Measurements from ENCODE around the gene TMCC1.

The TMCC1 gene

DNA sequence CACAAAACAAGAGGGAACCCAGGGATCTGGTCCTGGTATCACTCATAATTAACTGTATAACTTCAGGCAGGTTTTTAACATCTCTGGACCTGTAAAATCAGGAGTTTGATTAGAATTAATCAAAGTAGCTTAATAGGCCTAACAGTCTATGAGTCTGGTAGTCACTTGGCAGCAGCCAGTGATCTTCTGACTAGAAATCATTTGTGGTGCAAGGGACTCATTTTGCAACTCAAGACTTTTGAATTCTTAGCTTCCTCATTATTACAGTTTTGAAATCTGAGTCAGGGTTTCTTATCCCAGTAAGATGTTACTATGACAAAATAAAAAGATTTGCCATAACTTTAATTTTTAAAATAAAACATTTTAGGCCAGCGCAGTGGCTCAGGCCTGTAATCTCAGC lies 70.8 kb downstream of the TMCC1 start (continued):
- TF ChIP-seq ESRRG (CRISPR knock-in tag; IDR thresholded peaks at IDR 0.05) (no peak), SNAI2 (CRISPR knock-in tag; IDR thresholded peaks at IDR 0.05) (no peak), TCF4 (CRISPR knock-in tag; IDR thresholded peaks at IDR 0.05; ENCODE audit: borderline replicate concordance) (no peak), PPARA (CRISPR knock-in tag; IDR thresholded peaks at IDR 0.05; ENCODE audit: borderline replicate concordance) (no peak), OSR1 (CRISPR knock-in tag; IDR thresholded peaks at IDR 0.05) (no peak), ZC3H10 (CRISPR knock-in tag; IDR thresholded peaks at IDR 0.05) (no peak), CSDC2 (CRISPR knock-in tag; IDR thresholded peaks at IDR 0.05) (no peak), RARB (CRISPR knock-in tag; IDR thresholded peaks at IDR 0.05) (no peak)

DNA sequence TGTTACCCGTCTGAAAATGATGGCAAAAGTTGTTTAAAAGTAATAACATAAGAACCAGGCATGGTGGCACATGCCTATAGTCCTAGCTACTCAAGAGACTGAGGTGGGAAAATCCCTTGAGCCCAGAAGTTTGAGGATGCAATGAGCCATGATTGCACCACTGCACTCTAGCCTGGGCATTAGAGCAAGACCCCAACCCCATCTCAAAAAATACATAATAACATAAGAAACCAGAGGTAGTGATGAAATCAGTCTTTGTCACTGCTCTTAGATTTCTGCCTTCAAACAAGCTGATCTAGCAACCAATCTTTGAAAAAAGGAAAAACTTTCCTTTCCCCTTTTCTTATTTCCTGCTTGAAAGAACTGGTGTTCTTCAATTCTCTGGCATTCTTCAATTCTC lies 71.3 kb downstream of the TMCC1 start:
- ATAC-seq: no peak
- TF ChIP-seq SNAI2 (CRISPR knock-in tag; IDR thresholded peaks at IDR 0.05): no peak
- TF ChIP-seq, protein P1, sequence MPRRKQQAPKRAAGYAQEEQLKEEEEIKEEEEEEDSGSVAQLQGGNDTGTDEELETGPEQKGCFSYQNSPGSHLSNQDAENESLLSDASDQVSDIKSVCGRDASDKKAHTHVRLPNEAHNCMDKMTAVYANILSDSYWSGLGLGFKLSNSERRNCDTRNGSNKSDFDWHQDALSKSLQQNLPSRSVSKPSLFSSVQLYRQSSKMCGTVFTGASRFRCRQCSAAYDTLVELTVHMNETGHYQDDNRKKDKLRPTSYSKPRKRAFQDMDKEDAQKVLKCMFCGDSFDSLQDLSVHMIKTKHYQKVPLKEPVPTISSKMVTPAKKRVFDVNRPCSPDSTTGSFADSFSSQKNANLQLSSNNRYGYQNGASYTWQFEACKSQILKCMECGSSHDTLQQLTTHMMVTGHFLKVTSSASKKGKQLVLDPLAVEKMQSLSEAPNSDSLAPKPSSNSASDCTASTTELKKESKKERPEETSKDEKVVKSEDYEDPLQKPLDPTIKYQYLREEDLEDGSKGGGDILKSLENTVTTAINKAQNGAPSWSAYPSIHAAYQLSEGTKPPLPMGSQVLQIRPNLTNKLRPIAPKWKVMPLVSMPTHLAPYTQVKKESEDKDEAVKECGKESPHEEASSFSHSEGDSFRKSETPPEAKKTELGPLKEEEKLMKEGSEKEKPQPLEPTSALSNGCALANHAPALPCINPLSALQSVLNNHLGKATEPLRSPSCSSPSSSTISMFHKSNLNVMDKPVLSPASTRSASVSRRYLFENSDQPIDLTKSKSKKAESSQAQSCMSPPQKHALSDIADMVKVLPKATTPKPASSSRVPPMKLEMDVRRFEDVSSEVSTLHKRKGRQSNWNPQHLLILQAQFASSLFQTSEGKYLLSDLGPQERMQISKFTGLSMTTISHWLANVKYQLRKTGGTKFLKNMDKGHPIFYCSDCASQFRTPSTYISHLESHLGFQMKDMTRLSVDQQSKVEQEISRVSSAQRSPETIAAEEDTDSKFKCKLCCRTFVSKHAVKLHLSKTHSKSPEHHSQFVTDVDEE (CRISPR knock-in tag; IDR thresholded peaks at IDR 0.05): no peak

DNA sequence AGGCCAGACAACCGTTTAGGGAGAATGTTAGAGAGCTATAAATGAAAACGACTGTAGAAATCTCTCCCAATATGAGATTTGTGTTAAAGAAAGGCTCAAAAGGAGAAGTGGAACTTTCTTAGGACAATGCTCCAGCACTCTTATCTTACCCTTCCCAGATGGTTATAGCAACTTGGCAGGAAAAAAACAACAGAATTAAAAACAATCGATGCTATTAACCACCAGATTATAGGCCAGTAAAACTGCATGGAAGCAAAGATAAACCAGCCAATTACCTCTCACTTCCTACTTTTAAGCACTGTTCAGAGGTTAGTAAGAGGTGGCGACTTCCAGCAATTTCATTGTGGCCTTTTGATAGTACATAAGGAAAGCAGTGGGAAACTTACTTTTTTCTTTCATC lies 72.9 kb downstream of the TMCC1 start:
- TF ChIP-seq, protein P2, sequence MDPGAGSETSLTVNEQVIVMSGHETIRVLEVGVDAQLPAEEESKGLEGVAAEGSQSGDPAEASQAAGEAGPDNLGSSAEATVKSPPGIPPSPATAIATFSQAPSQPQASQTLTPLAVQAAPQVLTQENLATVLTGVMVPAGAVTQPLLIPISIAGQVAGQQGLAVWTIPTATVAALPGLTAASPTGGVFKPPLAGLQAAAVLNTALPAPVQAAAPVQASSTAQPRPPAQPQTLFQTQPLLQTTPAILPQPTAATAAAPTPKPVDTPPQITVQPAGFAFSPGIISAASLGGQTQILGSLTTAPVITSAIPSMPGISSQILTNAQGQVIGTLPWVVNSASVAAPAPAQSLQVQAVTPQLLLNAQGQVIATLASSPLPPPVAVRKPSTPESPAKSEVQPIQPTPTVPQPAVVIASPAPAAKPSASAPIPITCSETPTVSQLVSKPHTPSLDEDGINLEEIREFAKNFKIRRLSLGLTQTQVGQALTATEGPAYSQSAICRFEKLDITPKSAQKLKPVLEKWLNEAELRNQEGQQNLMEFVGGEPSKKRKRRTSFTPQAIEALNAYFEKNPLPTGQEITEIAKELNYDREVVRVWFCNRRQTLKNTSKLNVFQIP (CRISPR knock-in tag; IDR thresholded peaks at IDR 0.05; ENCODE audit: borderline replicate concordance, low read depth): no peak
- TF ChIP-seq ZNF70 (CRISPR knock-in tag; IDR thresholded peaks at IDR 0.05): no peak
- no peak for TF ChIP-seq ARNTL (CRISPR knock-in tag; IDR thresholded peaks at IDR 0.05; ENCODE audit: borderline replicate concordance, low read depth)
- TF ChIP-seq GLIS3 (CRISPR knock-in tag; IDR thresholded peaks at IDR 0.05): no peak
- TF ChIP-seq ESRRG (CRISPR knock-in tag; IDR thresholded peaks at IDR 0.05): no peak
- TF ChIP-seq ZFP30 (CRISPR knock-in tag; IDR thresholded peaks at IDR 0.05): no peak
- ATAC-seq: no peak

DNA sequence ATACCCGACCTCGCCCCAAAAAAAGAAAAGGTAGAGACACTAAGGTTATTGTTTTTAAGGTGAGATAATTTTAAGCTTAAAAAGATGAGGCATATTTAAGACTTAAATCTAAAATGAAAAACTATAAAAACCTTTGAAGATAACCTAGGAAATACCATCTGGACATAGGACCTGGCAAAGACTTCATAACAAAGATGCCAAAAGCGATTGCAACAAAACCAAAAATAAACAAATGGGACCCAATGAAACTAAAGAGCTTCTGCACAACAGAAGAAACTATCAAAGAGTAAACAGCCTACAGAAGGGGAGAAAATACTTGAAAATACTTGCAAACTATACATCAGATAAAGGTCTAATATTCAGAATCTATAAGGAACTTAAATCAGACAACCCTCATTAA lies 80.9 kb downstream of the TMCC1 start:
- TF ChIP-seq, protein P3, sequence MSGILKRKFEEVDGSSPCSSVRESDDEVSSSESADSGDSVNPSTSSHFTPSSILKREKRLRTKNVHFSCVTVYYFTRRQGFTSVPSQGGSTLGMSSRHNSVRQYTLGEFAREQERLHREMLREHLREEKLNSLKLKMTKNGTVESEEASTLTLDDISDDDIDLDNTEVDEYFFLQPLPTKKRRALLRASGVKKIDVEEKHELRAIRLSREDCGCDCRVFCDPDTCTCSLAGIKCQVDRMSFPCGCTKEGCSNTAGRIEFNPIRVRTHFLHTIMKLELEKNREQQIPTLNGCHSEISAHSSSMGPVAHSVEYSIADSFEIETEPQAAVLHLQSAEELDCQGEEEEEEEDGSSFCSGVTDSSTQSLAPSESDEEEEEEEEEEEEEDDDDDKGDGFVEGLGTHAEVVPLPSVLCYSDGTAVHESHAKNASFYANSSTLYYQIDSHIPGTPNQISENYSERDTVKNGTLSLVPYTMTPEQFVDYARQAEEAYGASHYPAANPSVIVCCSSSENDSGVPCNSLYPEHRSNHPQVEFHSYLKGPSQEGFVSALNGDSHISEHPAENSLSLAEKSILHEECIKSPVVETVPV (CRISPR knock-in tag; IDR thresholded peaks at IDR 0.05): no peak
- no peak for TF ChIP-seq ZFP30 (CRISPR knock-in tag; IDR thresholded peaks at IDR 0.05)
- TF ChIP-seq, protein P4, sequence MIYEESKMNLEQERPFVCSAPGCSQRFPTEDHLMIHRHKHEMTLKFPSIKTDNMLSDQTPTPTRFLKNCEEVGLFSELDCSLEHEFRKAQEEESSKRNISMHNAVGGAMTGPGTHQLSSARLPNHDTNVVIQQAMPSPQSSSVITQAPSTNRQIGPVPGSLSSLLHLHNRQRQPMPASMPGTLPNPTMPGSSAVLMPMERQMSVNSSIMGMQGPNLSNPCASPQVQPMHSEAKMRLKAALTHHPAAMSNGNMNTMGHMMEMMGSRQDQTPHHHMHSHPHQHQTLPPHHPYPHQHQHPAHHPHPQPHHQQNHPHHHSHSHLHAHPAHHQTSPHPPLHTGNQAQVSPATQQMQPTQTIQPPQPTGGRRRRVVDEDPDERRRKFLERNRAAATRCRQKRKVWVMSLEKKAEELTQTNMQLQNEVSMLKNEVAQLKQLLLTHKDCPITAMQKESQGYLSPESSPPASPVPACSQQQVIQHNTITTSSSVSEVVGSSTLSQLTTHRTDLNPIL (CRISPR knock-in tag; IDR thresholded peaks at IDR 0.05; ENCODE audit: low read depth): no peak
- ATAC-seq: no peak

DNA sequence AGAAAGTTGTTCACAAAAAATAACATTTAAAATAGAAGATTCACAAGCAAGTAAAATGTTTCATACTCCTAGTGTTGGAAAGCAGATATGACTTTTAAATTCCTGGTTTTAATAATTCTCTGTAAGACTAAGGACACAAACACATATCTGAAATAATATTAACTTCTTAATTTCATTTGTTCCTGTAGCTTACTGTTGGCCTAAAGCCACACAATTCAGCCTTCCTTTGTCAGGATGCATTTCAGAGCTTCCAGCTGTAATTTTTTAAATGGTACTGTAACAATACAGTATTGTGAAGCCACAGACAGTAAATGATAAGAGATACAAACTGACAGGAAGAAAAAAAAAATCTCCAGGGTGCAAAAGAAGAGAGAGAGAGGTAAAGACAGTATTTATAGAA lies 84.2 kb downstream of the TMCC1 start:
- peak; percentile 53; the same call in 2 of the 3 replicates for ATAC-seq
- peak; percentile 26; the same call in 1 of the 2 replicates for TF ChIP-seq ISL1 (CRISPR knock-in tag; IDR thresholded peaks at IDR 0.05)
- TF ChIP-seq PPARA (CRISPR knock-in tag; IDR thresholded peaks at IDR 0.05; ENCODE audit: borderline replicate concordance): no peak

DNA sequence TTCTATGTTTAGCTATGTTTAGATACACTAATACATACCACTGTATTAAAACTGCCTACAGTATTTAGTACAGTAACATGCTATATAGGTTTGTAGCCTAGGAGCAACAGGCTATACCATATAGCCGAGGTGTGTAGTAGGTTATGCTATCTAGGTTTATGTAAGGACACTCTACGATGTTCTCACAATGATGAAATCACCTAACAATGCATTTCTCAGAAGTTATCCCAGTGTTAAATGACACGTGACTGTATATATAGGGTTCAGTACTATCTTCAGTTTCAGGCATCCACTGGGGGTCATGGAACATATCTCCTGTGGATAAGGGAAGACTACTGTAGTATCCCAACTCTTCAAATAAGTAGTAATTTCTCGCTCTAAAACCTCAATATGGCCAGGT lies 97.4 kb downstream of the TMCC1 start:
- no peak for ATAC-seq
- no peak for TF ChIP-seq TOX (CRISPR knock-in tag; IDR thresholded peaks at IDR 0.05; ENCODE audit: borderline replicate concordance)
- TF ChIP-seq ESRRG (CRISPR knock-in tag; IDR thresholded peaks at IDR 0.05): no peak
- no peak for TF ChIP-seq OSR1 (CRISPR knock-in tag; IDR thresholded peaks at IDR 0.05)
- no peak for TF ChIP-seq ISL1 (CRISPR knock-in tag; IDR thresholded peaks at IDR 0.05)
- TF ChIP-seq ZFP3 (CRISPR knock-in tag; IDR thresholded peaks at IDR 0.05): no peak
- TF ChIP-seq, protein P5, sequence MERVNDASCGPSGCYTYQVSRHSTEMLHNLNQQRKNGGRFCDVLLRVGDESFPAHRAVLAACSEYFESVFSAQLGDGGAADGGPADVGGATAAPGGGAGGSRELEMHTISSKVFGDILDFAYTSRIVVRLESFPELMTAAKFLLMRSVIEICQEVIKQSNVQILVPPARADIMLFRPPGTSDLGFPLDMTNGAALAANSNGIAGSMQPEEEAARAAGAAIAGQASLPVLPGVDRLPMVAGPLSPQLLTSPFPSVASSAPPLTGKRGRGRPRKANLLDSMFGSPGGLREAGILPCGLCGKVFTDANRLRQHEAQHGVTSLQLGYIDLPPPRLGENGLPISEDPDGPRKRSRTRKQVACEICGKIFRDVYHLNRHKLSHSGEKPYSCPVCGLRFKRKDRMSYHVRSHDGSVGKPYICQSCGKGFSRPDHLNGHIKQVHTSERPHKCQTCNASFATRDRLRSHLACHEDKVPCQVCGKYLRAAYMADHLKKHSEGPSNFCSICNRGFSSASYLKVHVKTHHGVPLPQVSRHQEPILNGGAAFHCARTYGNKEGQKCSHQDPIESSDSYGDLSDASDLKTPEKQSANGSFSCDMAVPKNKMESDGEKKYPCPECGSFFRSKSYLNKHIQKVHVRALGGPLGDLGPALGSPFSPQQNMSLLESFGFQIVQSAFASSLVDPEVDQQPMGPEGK (CRISPR knock-in tag; IDR thresholded peaks at IDR 0.05; ENCODE audit: borderline replicate concordance): no peak
- TF ChIP-seq, protein P4 (CRISPR knock-in tag; IDR thresholded peaks at IDR 0.05; ENCODE audit: low read depth): no peak
- no peak for TF ChIP-seq TCF4 (CRISPR knock-in tag; IDR thresholded peaks at IDR 0.05; ENCODE audit: borderline replicate concordance)
- TF ChIP-seq, protein P1 (CRISPR knock-in tag; IDR thresholded peaks at IDR 0.05): no peak
